ENCODE measurements around the gene CWH43. TPM values are rescaled to one million over a fixed set of nuclear protein-coding genes. Genes with fewer than 3 reads are reported as not detected.
"Not testable (repeated sequence)": the region's sequence is repeated elsewhere in the genome, so short reads cannot be mapped to it uniquely, and the experiment has no call there.

CWH43 gene
- total and polyA plus RNA-seq, 9 of the 15 experiments (the other 6 are each of a cell fraction or from before 2014, with no cell fraction given) = not detected

DNA sequence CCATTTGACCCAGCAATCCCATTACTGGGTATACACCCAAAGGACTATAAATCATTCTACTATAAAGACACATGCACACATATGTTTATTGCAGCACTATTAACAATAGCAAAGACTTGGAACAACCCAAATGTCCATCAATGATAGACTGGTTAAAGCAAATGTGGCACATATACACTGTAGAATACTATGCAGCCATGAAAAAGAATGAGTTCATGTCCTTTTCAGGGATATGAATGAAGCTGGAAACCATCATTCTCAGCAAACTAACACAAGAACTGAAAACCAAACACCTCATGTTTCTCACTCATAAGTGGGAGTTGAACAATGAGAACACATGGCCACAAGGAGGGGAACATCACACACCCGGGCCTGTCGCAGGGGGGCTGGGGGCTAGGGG lies 2.1 kb upstream of the CWH43 start:
- H3K4me2 ChIP-seq (ENCODE audit: insufficient read depth, low read length); H3K27ac ChIP-seq (ENCODE audit: extremely low read depth, low read depth, low read length); H3K36me3 ChIP-seq (ENCODE audit: control insufficient read depth, insufficient read depth, low read length); POLR2A ChIA-PET; H3K9me1 ChIP-seq (ENCODE audit: control insufficient read depth, insufficient read depth, low read length); H3K79me2 ChIP-seq (ENCODE audit: control insufficient read depth, insufficient read depth, low read length); in situ Hi-C loops (cut with MboI); intact Hi-C loops (cut with micrococcal nuclease); ATAC-seq; H3K9ac ChIP-seq (ENCODE audit: insufficient read depth in 1 of 2, low read depth in 2 of 2, low read length in 2 of 2); H4K20me1 ChIP-seq (replicated peaks; ENCODE audit: control insufficient read depth, insufficient read depth, low read length); CTCF ChIA-PET (ENCODE audit: low intra/inter-chr PET ratio); FAIRE-seq; DNase-seq (ENCODE audit: extremely low read depth in 1 of 4, low spot score in 3 of 4); H3K9me3 ChIP-seq (replicated peaks; ENCODE audit: control insufficient read depth, insufficient read depth, low read depth, low read length); H2AFZ ChIP-seq (ENCODE audit: low read depth, low read length); H3K4me3 ChIP-seq; BruUV-seq (replicated peaks): not testable (repeated sequence)
- Histone ChIP-seq H3K27me3 (ENCODE audit: control insufficient read depth in 2 of 2, insufficient read depth in 2 of 2, low read length in 2 of 2) (peaks cover 19 to 29% of the 10 kb centered on the region in 2 experiments; a peak in 4 of 5 replicates), H3K4me1 (replicated peaks in 1 of 2; ENCODE audit: control insufficient read depth in 2 of 2, insufficient read depth in 2 of 2, low read length in 2 of 2) (peaks cover 0 to 12% of the 10 kb centered on the region in 2 experiments; a peak in 2 of 5 replicates)
- TF ChIP-seq ZNF146 (CRISPR knock-in tag; IDR thresholded peaks at IDR 0.05; ENCODE audit: unreplicated experiment) = peak; percentile 83
- WGBS (ENCODE audit: insufficient coverage, low coverage, missing lambda C conversion rate) = 0% methylated on average over 2 of the region's 2 CpGs

GRCh38 chr4:48985602-48985975 lies 486 bp upstream of the CWH43 start:
- Histone ChIP-seq H3K4me3 (no peak overlapping the region), H2AFZ (ENCODE audit: low read depth, low read length) (no peak overlapping the region), H3K4me1 (replicated peaks in 1 of 2; ENCODE audit: control insufficient read depth in 2 of 2, insufficient read depth in 2 of 2, low read length in 2 of 2) (peaks cover 0 to 12% of the 10 kb centered on the region in 2 experiments; a peak in 2 of 5 replicates), H3K27ac (ENCODE audit: extremely low read depth, low read depth, low read length) (no peak overlapping the region), H3K9me1 (ENCODE audit: control insufficient read depth, insufficient read depth, low read length) (no peaks in the 10 kb centered on the region), H3K9me3 (replicated peaks; ENCODE audit: control insufficient read depth, insufficient read depth, low read depth, low read length) (no peaks in the 10 kb centered on the region), H3K9ac (ENCODE audit: insufficient read depth in 1 of 2, low read depth in 2 of 2, low read length in 2 of 2) (no peak overlapping the region), H3K79me2 (ENCODE audit: control insufficient read depth, insufficient read depth, low read length) (no peaks in the 10 kb centered on the region), H3K36me3 (ENCODE audit: control insufficient read depth, insufficient read depth, low read length) (no peaks in the 10 kb centered on the region), H3K4me2 (ENCODE audit: insufficient read depth, low read length) (no peak overlapping the region), H4K20me1 (replicated peaks; ENCODE audit: control insufficient read depth, insufficient read depth, low read length) (no peaks in the 10 kb centered on the region), H3K27me3 (ENCODE audit: control insufficient read depth in 2 of 2, insufficient read depth in 2 of 2, low read length in 2 of 2) (peaks cover 19 to 29% of the 10 kb centered on the region in 2 experiments; a peak in 4 of 5 replicates)
- intact Hi-C loops (cut with micrococcal nuclease) = no loop called here
- ATAC-seq (no peak), FAIRE-seq (no peak), DNase-seq (ENCODE audit: extremely low read depth in 1 of 4, low spot score in 3 of 4) (no peak)
- in situ Hi-C loops (cut with MboI) = no loop called here
- TF ChIP-seq CBX1 (IDR thresholded peaks at IDR 0.05; ENCODE audit: low read depth) = no peak
- no peak for TF ChIP-seq MECOM (CRISPR knock-in tag; IDR thresholded peaks at IDR 0.05)
- no peak for TF ChIP-seq ZMIZ1 (IDR thresholded peaks at IDR 0.05; ENCODE audit: low read depth in 2 of 2, low read length in 2 of 2)
- TF ChIP-seq SRSF3 (IDR thresholded peaks at IDR 0.05; ENCODE audit: insufficient read depth, low read length) = no peak
- no peak for TF ChIP-seq LEF1 (IDR thresholded peaks at IDR 0.05)
- BruUV-seq (replicated peaks) = no TSS peak
- WGBS (ENCODE audit: insufficient coverage, low coverage, missing lambda C conversion rate) = 46% methylated on average over 12 of the region's 18 CpGs
- POLR2A ChIA-PET = no interaction called here
- CTCF ChIA-PET (ENCODE audit: low intra/inter-chr PET ratio) = no interaction called here
